A549 (cell line): Measurements from ENCODE around the gene NGF. TPM values are rescaled to one million over a fixed set of nuclear protein-coding genes. Genes with fewer than 3 reads are reported as not detected.

Experiments used
- ATAC-seq, 2 experiments: fragments of 200-7000 bp in 1 of 2; fragments of >200 bp in 1 of 2; cut with Nextera tagmentation in 1 of 2; cut with Tn5 transposase in 1 of 2; 3 replicates each; pipeline versions ENCODE4 v1.8.0 to v1.9.1; 2018 to 2020; ENCODE audit warnings: mild to moderate bottlenecking in 1 of 2, moderate library complexity in 1 of 2
- CTCF ChIA-PET: fragments of 300-600 bp; sonication (Branson Sonifier 250); formaldehyde crosslinking; extraction: SDS; loops from one replicate; lab custom pipeline; 2021; ENCODE audit warnings: antibody characterized with exemption, inconsistent platforms; lab: Yijun Ruan, JAX
- POLR2A ChIA-PET: fragments of 350-600 bp; formaldehyde crosslinking; extraction: SDS; loops from one replicate; lab custom pipeline; 2021; ENCODE audit warnings: antibody characterized with exemption, inconsistent platforms; lab: Yijun Ruan, JAX
- DNase-seq, 2 experiments: peaks; one replicate each; pipeline versions ENCODE4 v3.0.0 to v3.0.0-alpha.2; 2011 to 2016; ENCODE audit warnings: low read depth in 1 of 2, low spot score in 1 of 2
- FAIRE-seq: peaks from 2 replicates; lab custom pipeline; 2011; peaks lifted over from hg19 to GRCh38; lab: Jason Lieb, UNC
- H3K27ac ChIP-seq, 2 experiments: fragments of >200 bp; sonication (Bioruptor Twin); formaldehyde crosslinking; 3 replicates each; pipeline ENCODE4 v1.5.1; 2016 to 2017
- H3K4me1 ChIP-seq: fragments of >200 bp; sonication (Bioruptor Twin); formaldehyde crosslinking; 3 replicates; pipeline ENCODE4 v1.6.1; 2016
- H3K4me2 ChIP-seq: fragments of >200 bp; sonication (Bioruptor Twin); formaldehyde crosslinking; 3 replicates; pipeline ENCODE4 v1.6.1; 2016
- H3K4me3 ChIP-seq: fragments of >200 bp; sonication (Bioruptor Twin); formaldehyde crosslinking; 3 replicates; pipeline ENCODE4 v1.5.1; 2016
- H3K9me3 ChIP-seq: fragments of >200 bp; sonication (Bioruptor Twin); formaldehyde crosslinking; 3 replicates; pipeline ENCODE4 v1.6.1; 2016
- BHLHE40 ChIP-seq: IDR thresholded peaks from 2 replicates; pipeline ENCODE4 v1.6.1; 2012; ENCODE audit warnings: low read depth, low read length, inconsistent platforms
- CTCF ChIP-seq: fragments of >200 bp; sonication (Bioruptor Twin); formaldehyde crosslinking; IDR thresholded peaks from 3 replicates; pipeline ENCODE4 v1.5.1; 2016
- EHF ChIP-seq: fragments of 250-450 bp; sonication (Bioruptor Pico); IDR thresholded peaks from 2 replicates; pipeline ENCODE4 v1.5.0; 2020; ENCODE audit warnings: mild to moderate bottlenecking
- EHMT2 ChIP-seq: fragments of 200-600 bp; sonication (generic); IDR thresholded peaks from 2 replicates; pipeline ENCODE4 v1.6.1; 2016; ENCODE audit warnings: antibody characterized with exemption, low read depth, mild to moderate bottlenecking, moderate library complexity
- EP300 ChIP-seq, 2 experiments: fragments of >200 bp; sonication (Bioruptor Twin); formaldehyde crosslinking; IDR thresholded peaks; 2 replicates in 1 of 2; 3 replicates in 1 of 2; pipeline ENCODE4 v1.6.1; 2016 to 2017
- FOSB ChIP-seq: fragments of 250-450 bp; sonication (Bioruptor Pico); IDR thresholded peaks from 2 replicates; pipeline ENCODE4 v1.5.0; 2020; ENCODE audit warnings: mild to moderate bottlenecking, moderate library complexity
- FOXS1 ChIP-seq: fragments of 250-450 bp; sonication (Bioruptor Pico); IDR thresholded peaks from 2 replicates; pipeline ENCODE4 v1.5.0; 2020; ENCODE audit warnings: mild to moderate bottlenecking, moderate library complexity
- GATA3 ChIP-seq: IDR thresholded peaks from 2 replicates; pipeline ENCODE4 v1.6.1; 2012; ENCODE audit warnings: borderline replicate concordance
- HEYL ChIP-seq: fragments of 250-450 bp; sonication (Bioruptor Pico); IDR thresholded peaks from 2 replicates; pipeline ENCODE4 v1.8.0; 2021; ENCODE audit warnings: mild to moderate bottlenecking, moderate library complexity
- HOXB5 ChIP-seq: fragments of 250-450 bp; sonication (Bioruptor Pico); IDR thresholded peaks from 2 replicates; pipeline ENCODE4 v1.5.0; 2020; ENCODE audit warnings: mild to moderate bottlenecking, moderate library complexity
- KDM1A ChIP-seq: fragments of 200-600 bp; sonication (generic); IDR thresholded peaks from 2 replicates; pipeline ENCODE4 v1.6.1; 2016; ENCODE audit warnings: low read depth, mild to moderate bottlenecking
- KDM5A ChIP-seq: fragments of 200-600 bp; sonication (generic); IDR thresholded peaks from 2 replicates; pipeline ENCODE4 v1.6.1; 2016; ENCODE audit warnings: antibody characterized with exemption, mild to moderate bottlenecking
- MAFK ChIP-seq: fragments of 450-650 bp; IDR thresholded peaks from 2 replicates; pipeline ENCODE4 v1.6.1; 2014; ENCODE audit not compliant: partially characterized antibody
- MYC ChIP-seq: IDR thresholded peaks from 2 replicates; pipeline ENCODE4 v1.6.1; 2012; ENCODE audit warnings: mild to moderate bottlenecking, inconsistent platforms, low read length, improper control_type of control experiment, borderline replicate concordance
- NPAS2 ChIP-seq: fragments of 250-450 bp; sonication (Bioruptor Pico); IDR thresholded peaks from 2 replicates; pipeline ENCODE4 v1.8.0; 2022; ENCODE audit warnings: mild to moderate bottlenecking, moderate library complexity, borderline replicate concordance
- PHF8 ChIP-seq: fragments of 200-600 bp; sonication (generic); IDR thresholded peaks from 2 replicates; pipeline ENCODE4 v1.6.1; 2016; ENCODE audit warnings: low read depth, mild to moderate bottlenecking, antibody characterized with exemption, moderate library complexity, borderline replicate concordance
- POLR2A ChIP-seq: IDR thresholded peaks from 2 replicates; pipeline ENCODE4 v1.6.1; 2012; ENCODE audit warnings: mild to moderate bottlenecking, low read length
- RAD21 ChIP-seq, 2 experiments: fragments of >200 bp in 1 of 2; sonication (Bioruptor Twin) in 1 of 2; formaldehyde crosslinking in 1 of 2; IDR thresholded peaks in 1 of 2; conservative IDR thresholded peaks in 1 of 2; 2 replicates in 1 of 2; 3 replicates in 1 of 2; pipeline ENCODE4 v1.6.1; 2012 to 2018; ENCODE audit warnings: inconsistent platforms in 1 of 2
- RARB ChIP-seq: fragments of 250-450 bp; sonication (Bioruptor Pico); IDR thresholded peaks from 2 replicates; pipeline ENCODE4 v1.8.0; 2021; ENCODE audit warnings: mild to moderate bottlenecking, moderate library complexity
- RCOR1 ChIP-seq: fragments of 150-350 bp; IDR thresholded peaks from 2 replicates; pipeline ENCODE4 v1.6.1; 2014; ENCODE audit warnings: antibody characterized with exemption, low read length, low read depth
- RFX5 ChIP-seq: fragments of 450-650 bp; IDR thresholded peaks from 2 replicates; pipeline ENCODE4 v1.7.1; 2014; ENCODE audit warnings: antibody characterized with exemption, mild to moderate bottlenecking, moderate library complexity
- SMC3 ChIP-seq: fragments of >200 bp; sonication (Bioruptor Twin); formaldehyde crosslinking; IDR thresholded peaks from 3 replicates; pipeline ENCODE4 v1.6.1; 2018; ENCODE audit warnings: inconsistent platforms
- TFCP2L1 ChIP-seq: fragments of 250-450 bp; sonication (Bioruptor Pico); IDR thresholded peaks from 2 replicates; pipeline ENCODE4 v1.5.0; 2021; ENCODE audit warnings: mild to moderate bottlenecking
- USF2 ChIP-seq: fragments of 450-650 bp; IDR thresholded peaks from 2 replicates; pipeline ENCODE4 v1.6.1; 2014; ENCODE audit warnings: antibody characterized with exemption
- WGBS: methylation state at CpG from one replicate; pipeline ENCODE4 v1.1.6; 2017; ENCODE audit errors: missing lambda C conversion rate; 5-methylcytosine and 5-hydroxymethylcytosine counted together
- polyA plus RNA-seq, 4 experiments: library from polyadenylated mRNA; depleted of rRNA in 3 of 4; stranded (reverse); fragments of >200 nt; fragmentation: RNase III in 1 of 4; extraction: RNeasy Plus Mini Kit Qiagen cat#74134 plus additional on column Dnase treatment in 1 of 4; gene quantifications; 2 replicates in 3 of 4; 3 replicates in 1 of 4; pipeline ENCODE4 v1.2.3, GENCODE V29; 2011 to 2017
- TF ChIP-seq, protein P1 (sequence below): fragments of 150-350 bp; IDR thresholded peaks from 2 replicates; pipeline ENCODE4 v1.6.1; 2014; ENCODE audit warnings: low read depth, mild to moderate bottlenecking, low read length

The NGF gene
- polyA plus RNA-seq, 2 of the 4 experiments (the other 2 are of a cell fraction), result 0.71 to 1.6 TPM

DNA sequence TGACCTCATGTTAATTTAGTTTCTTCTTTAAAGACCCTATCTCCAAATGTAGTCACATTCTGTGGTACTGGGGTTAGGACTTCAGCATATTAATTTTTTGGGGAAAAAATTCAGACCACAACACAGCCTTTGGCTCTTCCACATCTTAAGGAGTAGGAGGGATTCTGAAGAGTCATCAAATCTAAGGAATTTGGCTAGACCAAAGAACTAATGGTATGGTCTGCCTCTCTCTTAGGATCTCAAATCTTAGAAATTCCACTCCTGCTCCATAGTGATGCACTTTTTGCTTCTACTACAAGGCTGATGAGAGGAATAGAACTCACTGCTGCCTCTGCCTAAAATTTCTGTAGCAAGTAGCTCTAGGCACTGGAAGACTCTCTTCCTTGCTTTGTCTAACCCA, 80.5 kb downstream of the NGF start:
- Histone ChIP-seq H3K4me3 (no peak overlapping the region), H3K27ac (no peak overlapping the region), H3K4me2 (no peak overlapping the region), H3K9me3 (peaks cover 7% of the 10 kb centered on the region; the same call in 1 of the 3 replicates), H3K4me1 (no peaks in the 10 kb centered on the region)
- no peak for ATAC-seq
- ChIA-PET CTCF (no interaction called here), POLR2A (no interaction called here)
- no peak for DNase-seq
- TF ChIP-seq FOSB (CRISPR knock-in tag), result no peak
- no peak for TF ChIP-seq NPAS2 (CRISPR knock-in tag)
- TF ChIP-seq GATA3, result no peak
- no peak for TF ChIP-seq KDM1A
- TF ChIP-seq HOXB5 (CRISPR knock-in tag), result no peak
- no peak for TF ChIP-seq RAD21 (conservative IDR thresholded peaks at IDR 0.05 in 1 of 2, IDR thresholded peaks at IDR 0.05 in 1 of 2)
- no peak for TF ChIP-seq KDM5A
- no peak for TF ChIP-seq MYC
- TF ChIP-seq FOXS1 (CRISPR knock-in tag), result no peak
- no peak for TF ChIP-seq EP300 (IDR thresholded peaks at IDR 0.05)
- no peak for TF ChIP-seq TFCP2L1 (CRISPR knock-in tag)
- no peak for TF ChIP-seq CTCF
- no peak for TF ChIP-seq BHLHE40
- TF ChIP-seq, protein P1, sequence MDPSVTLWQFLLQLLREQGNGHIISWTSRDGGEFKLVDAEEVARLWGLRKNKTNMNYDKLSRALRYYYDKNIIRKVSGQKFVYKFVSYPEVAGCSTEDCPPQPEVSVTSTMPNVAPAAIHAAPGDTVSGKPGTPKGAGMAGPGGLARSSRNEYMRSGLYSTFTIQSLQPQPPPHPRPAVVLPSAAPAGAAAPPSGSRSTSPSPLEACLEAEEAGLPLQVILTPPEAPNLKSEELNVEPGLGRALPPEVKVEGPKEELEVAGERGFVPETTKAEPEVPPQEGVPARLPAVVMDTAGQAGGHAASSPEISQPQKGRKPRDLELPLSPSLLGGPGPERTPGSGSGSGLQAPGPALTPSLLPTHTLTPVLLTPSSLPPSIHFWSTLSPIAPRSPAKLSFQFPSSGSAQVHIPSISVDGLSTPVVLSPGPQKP, result no peak
- no peak for TF ChIP-seq RFX5
- TF ChIP-seq POLR2A, result no peak
- FAIRE-seq, result no peak

DNA sequence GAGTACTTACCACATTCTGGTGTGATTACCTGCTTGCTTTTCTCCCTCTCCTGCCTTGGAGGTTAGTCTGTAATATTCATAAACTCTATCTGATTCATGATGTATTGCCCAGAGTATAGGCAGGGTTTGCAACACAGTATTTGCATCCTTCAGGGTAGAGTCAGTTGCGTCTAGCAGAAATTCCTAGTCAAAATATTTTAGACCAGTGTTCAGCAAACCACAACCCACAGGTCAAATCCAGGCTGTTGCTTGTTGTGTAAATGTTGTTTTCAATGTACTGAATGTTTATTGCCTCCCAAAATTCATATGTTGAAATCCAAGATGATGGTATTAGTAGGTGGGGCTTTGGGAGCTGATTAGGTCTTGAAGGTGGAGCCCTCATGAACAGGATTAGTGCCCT, 82.9 kb downstream of the NGF start:
- FAIRE-seq, result no peak
- WGBS, result 94% methylated on average over 1 of the region's 1 CpG
- ChIA-PET POLR2A (no interaction called here), CTCF (no interaction called here)
- Histone ChIP-seq H3K27ac (no peak overlapping the region), H3K9me3 (peaks cover 7% of the 10 kb centered on the region; the same call in 1 of the 3 replicates), H3K4me3 (no peak overlapping the region), H3K4me2 (no peak overlapping the region), H3K4me1 (no peaks in the 10 kb centered on the region)
- no peak for ATAC-seq
- no peak for DNase-seq
- TF ChIP-seq POLR2A (no peak), EHMT2 (no peak), CTCF (no peak), USF2 (no peak), MAFK (no peak), EP300 (IDR thresholded peaks at IDR 0.05) (no peak), RARB (no peak), MYC (no peak), KDM1A (no peak), RAD21 (conservative IDR thresholded peaks at IDR 0.05 in 1 of 2, IDR thresholded peaks at IDR 0.05 in 1 of 2) (no peak), KDM5A (no peak), TFCP2L1 (CRISPR knock-in tag) (no peak), NPAS2 (CRISPR knock-in tag) (no peak), HEYL (no peak), EHF (CRISPR knock-in tag) (no peak), SMC3 (no peak), RCOR1 (no peak), PHF8 (no peak)
- TF ChIP-seq, protein P1, result no peak
